Adrenal gland (tissue), 5 donors: ENCODE measurements around the gene E4F1.

Source experiments
- CTCF ChIP-seq, 6 experiments: fragments of 450-650 bp in 4 of 6; fragments of 200-600 bp in 2 of 6; sonication (generic) in 1 of 6; IDR thresholded peaks; 1 replicate in 5 of 6; 2 replicates in 1 of 6; pipeline versions ENCODE4 v1.5.1 to v1.8.0; 2016 to 2021; ENCODE audit warnings: antibody characterized with exemption in 6 of 6, mild to moderate bottlenecking in 2 of 6, moderate library complexity in 1 of 6
- POLR2A ChIP-seq, 2 donors: fragments of 450-650 bp; IDR thresholded peaks; one replicate each; pipeline ENCODE4 v1.6.1; 2017; ENCODE audit warnings: antibody characterized with exemption in 2 of 2, mild to moderate bottlenecking in 2 of 2, moderate library complexity in 1 of 2
- donor health status: DM: no; HTN: no; CAD: no.

- TF ChIP-seq CTCF (IDR thresholded peaks at IDR 0.05), result no peak
- no peak for TF ChIP-seq POLR2A (IDR thresholded peaks at IDR 0.05)
Measured at GRCh38 chr16:2270070-2270462, 46.7 kb downstream of the E4F1 start.
